Vagina (tissue), 2 donors: Measurements from ENCODE around the gene ACMSD.
"Not testable (repeated sequence)": the region's sequence is repeated elsewhere in the genome, so short reads cannot be mapped to it uniquely, and the experiment has no call there.

ENCODE experiments used
- POLR2AphosphoS5 ChIP-seq, 2 donors: sonication (generic); formaldehyde crosslinking; IDR thresholded peaks; one replicate each; pipeline ENCODE4 v1.9.0; 2017; ENCODE audit warnings: antibody characterized with exemption in 2 of 2, mild to moderate bottlenecking in 2 of 2, low read depth in 1 of 2; ENCODE audit not compliant: insufficient read depth in 1 of 2
- TF ChIP-seq, protein P1 (sequence below), 3 experiments: fragments of 450-650 bp in 2 of 3; fragments of 200-600 bp in 1 of 3; sonication (generic) in 1 of 3; IDR thresholded peaks; one replicate each; pipeline ENCODE4 v1.5.1; 2017 to 2019; ENCODE audit warnings: antibody characterized with exemption in 3 of 3, mild to moderate bottlenecking in 2 of 3, moderate library complexity in 2 of 3

DNA sequence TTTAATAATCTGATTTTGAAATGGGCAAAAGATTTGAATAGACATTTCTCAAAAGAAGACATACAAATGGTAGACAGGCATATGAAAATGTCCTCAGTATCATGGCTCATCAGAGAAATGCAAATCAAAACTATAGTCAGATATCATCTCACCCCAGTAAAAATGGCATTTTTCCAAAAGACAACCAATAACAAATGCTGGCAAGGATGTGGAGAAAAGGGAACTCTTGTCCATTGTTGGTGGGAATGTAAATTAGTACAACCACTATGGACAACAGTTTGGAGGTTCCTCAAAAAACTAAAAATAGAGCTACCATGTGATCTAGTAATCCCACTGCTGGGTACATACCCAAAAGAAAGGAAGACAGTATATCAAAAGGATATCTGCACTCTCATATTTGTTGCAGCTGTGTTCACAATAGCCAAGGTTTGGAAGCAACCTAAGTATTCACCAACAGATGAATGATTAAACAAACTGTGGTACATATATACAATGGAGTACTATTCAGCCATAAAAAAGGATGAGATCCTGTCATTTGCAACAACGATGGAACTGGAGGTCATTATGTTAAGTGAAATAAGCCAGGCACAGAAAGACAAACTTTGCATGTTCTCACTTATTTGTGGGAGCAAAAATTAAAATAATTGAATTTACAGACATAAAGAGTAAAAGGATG lies 69.2 kb downstream of the ACMSD start:
- TF ChIP-seq, protein P1, sequence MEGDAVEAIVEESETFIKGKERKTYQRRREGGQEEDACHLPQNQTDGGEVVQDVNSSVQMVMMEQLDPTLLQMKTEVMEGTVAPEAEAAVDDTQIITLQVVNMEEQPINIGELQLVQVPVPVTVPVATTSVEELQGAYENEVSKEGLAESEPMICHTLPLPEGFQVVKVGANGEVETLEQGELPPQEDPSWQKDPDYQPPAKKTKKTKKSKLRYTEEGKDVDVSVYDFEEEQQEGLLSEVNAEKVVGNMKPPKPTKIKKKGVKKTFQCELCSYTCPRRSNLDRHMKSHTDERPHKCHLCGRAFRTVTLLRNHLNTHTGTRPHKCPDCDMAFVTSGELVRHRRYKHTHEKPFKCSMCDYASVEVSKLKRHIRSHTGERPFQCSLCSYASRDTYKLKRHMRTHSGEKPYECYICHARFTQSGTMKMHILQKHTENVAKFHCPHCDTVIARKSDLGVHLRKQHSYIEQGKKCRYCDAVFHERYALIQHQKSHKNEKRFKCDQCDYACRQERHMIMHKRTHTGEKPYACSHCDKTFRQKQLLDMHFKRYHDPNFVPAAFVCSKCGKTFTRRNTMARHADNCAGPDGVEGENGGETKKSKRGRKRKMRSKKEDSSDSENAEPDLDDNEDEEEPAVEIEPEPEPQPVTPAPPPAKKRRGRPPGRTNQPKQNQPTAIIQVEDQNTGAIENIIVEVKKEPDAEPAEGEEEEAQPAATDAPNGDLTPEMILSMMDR (IDR thresholded peaks at IDR 0.05) = not testable (repeated sequence)
- TF ChIP-seq POLR2AphosphoS5 (IDR thresholded peaks at IDR 0.05; ENCODE audit: insufficient read depth in 1 of 2, low read depth in 1 of 2) = not testable (repeated sequence)
